CD4-positive, alpha-beta memory T cell (primary cell): ENCODE measurements around the gene SRSF5. TPM values are rescaled to one million over a fixed set of nuclear protein-coding genes. Genes with fewer than 3 reads are reported as not detected.

ENCODE experiments used
- CTCF ChIA-PET: fragments of 350-600 bp; sonication (Branson Sonifier 250); formaldehyde crosslinking; loops from one replicate; lab custom pipeline; 2021; ENCODE audit warnings: inconsistent platforms; ENCODE audit not compliant: partially characterized antibody; lab: Charles Lee
- POLR2A ChIA-PET: fragments of 350-600 bp; sonication (Branson Sonifier 250); formaldehyde crosslinking; loops from one replicate; lab custom pipeline; 2021; ENCODE audit not compliant: partially characterized antibody; lab: Charles Lee
- DNase-seq, 5 donors: peaks; one replicate each; pipeline versions ENCODE4 v3.0.0 to v3.0.0-alpha.2; 2020 to 2022; ENCODE audit warnings: mixed read lengths in 1 of 5
- H3K27ac ChIP-seq: one replicate; pipeline ENCODE4 v1.7.0; 2013; ENCODE audit warnings: low read depth, low read length
- H3K27me3 ChIP-seq: 2 replicates; pipeline ENCODE4 v1.7.0; 2013; ENCODE audit warnings: mild to moderate bottlenecking, low read length, moderate library complexity; ENCODE audit not compliant: insufficient read depth
- H3K36me3 ChIP-seq: 2 replicates; pipeline ENCODE4 v1.7.0; 2013; ENCODE audit warnings: mild to moderate bottlenecking, low read length, moderate library complexity; ENCODE audit not compliant: insufficient read depth
- H3K4me1 ChIP-seq: 2 replicates; pipeline ENCODE4 v1.7.0; 2013; ENCODE audit warnings: mild to moderate bottlenecking, low read length, moderate library complexity; ENCODE audit not compliant: insufficient read depth
- H3K4me3 ChIP-seq, 2 donors: one replicate each; pipeline ENCODE4 v1.7.0; 2013; ENCODE audit warnings: low read length in 2 of 2, mild to moderate bottlenecking in 1 of 2
- H3K9me3 ChIP-seq, 2 donors: one replicate each; pipeline ENCODE4 v1.7.0; 2013; ENCODE audit warnings: low read length in 2 of 2, control low read depth in 1 of 2; ENCODE audit not compliant: control insufficient read depth in 1 of 2
- H3K27ac Mint-ChIP-seq, 7 donors: one replicate each; pipeline ENCODE4 v1.8.0; 2020 to 2021; ENCODE audit warnings: mixed read lengths in 7 of 7, mild to moderate bottlenecking in 6 of 7, inconsistent platforms in 3 of 7, moderate library complexity in 3 of 7
- H3K27me3 Mint-ChIP-seq, 2 donors: one replicate each; pipeline ENCODE4 v1.8.0; 2020 to 2021; ENCODE audit warnings: mixed read lengths in 2 of 2
- H3K36me3 Mint-ChIP-seq, 2 donors: one replicate each; pipeline ENCODE4 v1.8.0; 2020 to 2021; ENCODE audit warnings: mixed read lengths in 2 of 2, inconsistent platforms in 1 of 2, mild to moderate bottlenecking in 1 of 2
- H3K4me1 Mint-ChIP-seq, 4 donors: one replicate each; pipeline ENCODE4 v1.8.0; 2020 to 2021; ENCODE audit warnings: mixed read lengths in 4 of 4, mild to moderate bottlenecking in 1 of 4
- H3K4me3 Mint-ChIP-seq, 8 donors: one replicate each; pipeline ENCODE4 v1.8.0; 2020 to 2021; ENCODE audit warnings: mixed read lengths in 8 of 8, mild to moderate bottlenecking in 7 of 8, moderate library complexity in 6 of 8, inconsistent platforms in 3 of 8
- H3K9me3 Mint-ChIP-seq, 8 donors: one replicate each; pipeline ENCODE4 v1.8.0; 2020 to 2021; ENCODE audit warnings: mixed read lengths in 8 of 8, mild to moderate bottlenecking in 5 of 8, inconsistent platforms in 3 of 8, moderate library complexity in 1 of 8
- intact Hi-C: fragments of 100-400 bp; cut with micrococcal nuclease; formaldehyde crosslinking; loops from one replicate; pipeline ENCODE4 v1.15.1; 2023
- polyA plus RNA-seq, 2 donors: library from polyadenylated mRNA; unstranded; fragments of 300-500 nt; fragmentation: Illumina TruSeq; gene quantifications; one replicate each; pipeline ENCODE4 v1.2.3, GENCODE V29; 2021
- total RNA-seq, 2 experiments: library from RNA; stranded (reverse); gene quantifications; one replicate each; pipeline ENCODE4 v1.2.3, GENCODE V29; 2021

SRSF5 gene
- total and polyA plus RNA-seq, 4 experiments from 2014 or later, result 920 to 1,159 (median 955) TPM

DNA sequence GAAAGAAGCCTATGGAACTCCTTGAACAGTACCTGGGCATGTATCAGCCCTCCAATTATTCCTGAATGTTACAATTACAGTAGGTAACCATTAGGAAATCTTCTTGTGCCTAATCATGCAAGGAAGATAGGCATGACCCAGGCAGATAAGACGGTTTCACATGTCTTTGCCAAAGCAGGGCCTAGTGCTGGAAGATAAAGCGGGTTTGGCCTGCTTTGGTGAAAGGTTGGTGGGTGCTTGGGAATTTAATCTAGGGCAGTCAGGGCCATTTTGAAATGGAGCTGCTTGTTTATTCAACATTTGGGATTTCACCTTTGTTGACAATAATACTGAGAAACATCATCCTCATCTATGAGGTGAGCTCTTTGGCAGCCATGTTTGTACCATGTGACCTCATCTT, 12.5 kb upstream of the SRSF5 start:
- intact Hi-C loops, result no loop called here
- H3K27ac ChIP-seq, result no peak overlapping the region
- no peak overlapping the region for H3K4me3 ChIP-seq
- no peak for DNase-seq
- H3K9me3 Mint-ChIP-seq, result no peaks in the 10 kb centered on the region
- peaks cover 14% of the 10 kb centered on the region for H3K4me1 ChIP-seq
- H3K9me3 ChIP-seq, result no peaks in the 10 kb centered on the region
- H3K27me3 ChIP-seq, result no peaks in the 10 kb centered on the region
- H3K36me3 ChIP-seq, result no peaks in the 10 kb centered on the region
- ChIA-PET CTCF (interaction anchor here (1.3 to 1.8 kb wide), 2 partner anchors 13 to 25 kb away, joined by 4 to 5 read pairs; partner anchors contain the start of gene SRSF5), POLR2A (interaction anchor here (3.7 kb wide), 1 partner anchor 13 kb away, joined by 35 read pairs; the partner anchor contains the start of gene SRSF5)
- H3K4me3 Mint-ChIP-seq, result no peak overlapping the region
- H3K36me3 Mint-ChIP-seq, result no peaks in the 10 kb centered on the region
- peak overlapping the region in 1 of 7 donors; percentile 65 for H3K27ac Mint-ChIP-seq
- peaks cover 7 to 12% (median 10%) of the 10 kb centered on the region in 4 donors for H3K4me1 Mint-ChIP-seq
- no peaks in the 10 kb centered on the region for H3K27me3 Mint-ChIP-seq

DNA sequence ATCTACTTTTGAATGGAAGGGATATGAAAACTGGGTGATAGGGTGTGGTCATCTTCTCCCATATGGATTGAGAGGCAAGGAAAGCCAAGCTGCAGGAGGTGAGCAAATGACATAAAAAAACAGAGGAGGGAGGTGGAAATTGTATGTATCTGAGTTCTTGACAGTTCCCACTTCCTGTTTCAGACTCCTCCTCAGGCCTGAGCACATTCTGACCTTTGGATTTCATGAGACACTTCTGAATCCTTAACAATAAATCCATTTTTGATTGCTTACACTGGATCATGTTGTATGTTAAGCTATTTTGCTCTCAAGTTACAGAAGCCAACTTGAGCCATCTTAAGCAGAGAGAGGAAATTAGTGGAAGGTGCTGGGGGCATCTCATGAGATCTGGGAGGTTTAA, 11.6 kb upstream of the SRSF5 start:
- no peak for DNase-seq
- Histone ChIP-seq H3K27ac (no peak overlapping the region), H3K36me3 (no peaks in the 10 kb centered on the region), H3K4me1 (peaks cover 14% of the 10 kb centered on the region), H3K4me3 (no peak overlapping the region), H3K27me3 (no peaks in the 10 kb centered on the region), H3K9me3 (no peaks in the 10 kb centered on the region)
- H3K4me1 Mint-ChIP-seq, result peaks cover 7 to 12% (median 10%) of the 10 kb centered on the region in 4 donors
- no peaks in the 10 kb centered on the region for H3K36me3 Mint-ChIP-seq
- no peaks in the 10 kb centered on the region for H3K9me3 Mint-ChIP-seq
- H3K27me3 Mint-ChIP-seq, result no peaks in the 10 kb centered on the region
- intact Hi-C loops, result no loop called here
- CTCF ChIA-PET, result interaction anchor here (1.3 to 1.8 kb wide), 2 partner anchors 12 to 26 kb away, joined by 4 to 5 read pairs; partner anchors contain the start of gene SRSF5
- POLR2A ChIA-PET, result interaction anchor here (3.7 kb wide), 1 partner anchor 12 kb away, joined by 35 read pairs; the partner anchor contains the start of gene SRSF5
- peak overlapping the region in 2 of 8 donors; percentile 27 to 40 for H3K4me3 Mint-ChIP-seq
- H3K27ac Mint-ChIP-seq, result peak overlapping the region in 3 of 7 donors; percentile 1 to 75 (median 58)

DNA sequence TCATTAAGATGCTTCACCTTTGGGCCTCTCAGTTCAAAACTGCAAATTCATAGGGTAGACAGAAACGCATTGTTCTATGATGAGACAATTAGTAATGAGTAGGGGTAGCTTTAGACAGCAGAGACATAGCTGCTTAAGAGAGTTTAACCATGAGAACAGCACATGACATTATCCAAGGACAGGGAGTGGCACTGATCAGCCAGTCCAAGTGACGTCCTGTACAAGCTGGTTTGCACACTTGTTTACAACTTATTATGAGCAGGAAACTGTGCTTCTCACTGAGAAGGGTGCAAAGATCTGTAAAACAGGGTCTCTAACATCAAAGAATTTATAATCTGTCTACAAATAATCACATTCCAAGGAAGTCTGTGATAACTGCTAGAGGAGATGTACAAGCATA, 11.2 kb upstream of the SRSF5 start:
- peaks cover 14% of the 10 kb centered on the region for H3K4me1 ChIP-seq
- H3K36me3 ChIP-seq, result no peaks in the 10 kb centered on the region
- H3K9me3 Mint-ChIP-seq, result no peaks in the 10 kb centered on the region
- peaks cover 7 to 12% (median 10%) of the 10 kb centered on the region in 4 donors for H3K4me1 Mint-ChIP-seq
- peak overlapping the region in 3 of 7 donors; percentile 1 to 75 (median 58) for H3K27ac Mint-ChIP-seq
- POLR2A ChIA-PET, result interaction anchor here (3.7 kb wide), 1 partner anchor 11 kb away, joined by 35 read pairs; the partner anchor contains the start of gene SRSF5
- no peaks in the 10 kb centered on the region for H3K36me3 Mint-ChIP-seq
- H3K27me3 ChIP-seq, result no peaks in the 10 kb centered on the region
- no peak overlapping the region for H3K4me3 ChIP-seq
- peak overlapping the region in 4 of 8 donors; percentile 12 to 40 (median 27) for H3K4me3 Mint-ChIP-seq
- no peak overlapping the region for H3K27ac ChIP-seq
- CTCF ChIA-PET, result interaction anchor here (1.3 to 1.8 kb wide), 2 partner anchors 11 to 26 kb away, joined by 4 to 5 read pairs; partner anchors contain the start of gene SRSF5
- intact Hi-C loops, result no loop called here
- no peaks in the 10 kb centered on the region for H3K9me3 ChIP-seq
- no peaks in the 10 kb centered on the region for H3K27me3 Mint-ChIP-seq
- no peak for DNase-seq

DNA sequence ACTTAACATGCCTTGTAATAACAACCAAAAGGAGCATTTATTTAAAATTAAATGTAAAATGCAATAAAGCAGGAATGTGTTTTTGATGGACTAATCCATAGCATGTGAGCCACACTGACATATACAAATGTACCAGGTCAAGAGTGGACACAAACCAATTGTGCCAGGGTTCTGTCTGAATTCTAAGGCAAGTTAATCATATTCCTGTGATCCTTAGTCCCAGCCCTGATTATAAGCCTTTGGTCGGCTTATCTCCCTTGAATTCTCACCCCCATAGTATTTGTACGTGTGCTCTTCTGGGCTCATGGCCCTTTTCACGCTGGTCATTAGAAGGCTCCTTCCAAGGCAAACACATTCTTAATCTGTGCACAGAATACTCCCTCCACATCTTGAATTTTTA, 10.6 kb upstream of the SRSF5 start:
- Mint-ChIP-seq H3K36me3 (no peaks in the 10 kb centered on the region), H3K4me1 (peaks cover 7 to 12% (median 11%) of the 10 kb centered on the region in 4 donors), H3K27ac (no peak overlapping the region), H3K9me3 (no peaks in the 10 kb centered on the region), H3K27me3 (no peaks in the 10 kb centered on the region), H3K4me3 (no peak overlapping the region)
- no peaks in the 10 kb centered on the region for H3K27me3 ChIP-seq
- CTCF ChIA-PET, result no interaction called here
- no peaks in the 10 kb centered on the region for H3K36me3 ChIP-seq
- peaks cover 14% of the 10 kb centered on the region for H3K4me1 ChIP-seq
- POLR2A ChIA-PET, result interaction anchor here (3.7 kb wide), 1 partner anchor 11 kb away, joined by 35 read pairs; the partner anchor contains the start of gene SRSF5
- intact Hi-C loops, result no loop called here
- H3K27ac ChIP-seq, result no peak overlapping the region
- no peak overlapping the region for H3K4me3 ChIP-seq
- DNase-seq, result no peak
- H3K9me3 ChIP-seq, result no peaks in the 10 kb centered on the region

DNA sequence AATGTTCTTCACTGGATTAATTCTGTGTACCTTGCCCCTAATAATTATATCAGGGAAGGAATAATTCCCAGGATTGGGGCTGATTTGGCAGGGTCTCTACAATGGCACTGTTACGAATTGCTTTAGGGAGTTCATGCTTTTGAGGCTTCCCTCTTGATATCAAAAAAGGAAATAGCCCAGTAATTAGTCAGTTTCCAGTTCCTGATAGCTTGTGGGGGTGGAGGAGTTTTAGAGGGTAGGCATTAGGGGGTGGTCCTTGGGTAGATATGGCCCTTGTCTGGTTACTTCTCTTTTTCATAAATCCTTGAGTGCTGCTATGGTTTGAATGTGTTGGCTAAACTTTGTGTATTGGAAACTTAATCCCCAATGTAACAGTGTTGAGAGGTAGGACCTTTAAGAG, 6.1 kb upstream of the SRSF5 start:
- POLR2A ChIA-PET, result no interaction called here
- Histone ChIP-seq H3K9me3 (no peaks in the 10 kb centered on the region), H3K36me3 (no peaks in the 10 kb centered on the region), H3K4me1 (peaks cover 8% of the 10 kb centered on the region), H3K27me3 (no peaks in the 10 kb centered on the region), H3K4me3 (no peak overlapping the region), H3K27ac (no peak overlapping the region)
- DNase-seq, result no peak
- Mint-ChIP-seq H3K4me1 (peaks cover 11 to 27% (median 13%) of the 10 kb centered on the region in 4 donors), H3K9me3 (peaks cover 0 to 2% (median 0%) of the 10 kb centered on the region in 8 donors), H3K27me3 (no peaks in the 10 kb centered on the region), H3K4me3 (no peak overlapping the region), H3K27ac (no peak overlapping the region), H3K36me3 (no peaks in the 10 kb centered on the region)
- CTCF ChIA-PET, result no interaction called here
- intact Hi-C loops, result loop anchor here (10.0 kb wide), 1 partner anchor 594 kb away; the partner anchor contains the start of gene COX16

DNA sequence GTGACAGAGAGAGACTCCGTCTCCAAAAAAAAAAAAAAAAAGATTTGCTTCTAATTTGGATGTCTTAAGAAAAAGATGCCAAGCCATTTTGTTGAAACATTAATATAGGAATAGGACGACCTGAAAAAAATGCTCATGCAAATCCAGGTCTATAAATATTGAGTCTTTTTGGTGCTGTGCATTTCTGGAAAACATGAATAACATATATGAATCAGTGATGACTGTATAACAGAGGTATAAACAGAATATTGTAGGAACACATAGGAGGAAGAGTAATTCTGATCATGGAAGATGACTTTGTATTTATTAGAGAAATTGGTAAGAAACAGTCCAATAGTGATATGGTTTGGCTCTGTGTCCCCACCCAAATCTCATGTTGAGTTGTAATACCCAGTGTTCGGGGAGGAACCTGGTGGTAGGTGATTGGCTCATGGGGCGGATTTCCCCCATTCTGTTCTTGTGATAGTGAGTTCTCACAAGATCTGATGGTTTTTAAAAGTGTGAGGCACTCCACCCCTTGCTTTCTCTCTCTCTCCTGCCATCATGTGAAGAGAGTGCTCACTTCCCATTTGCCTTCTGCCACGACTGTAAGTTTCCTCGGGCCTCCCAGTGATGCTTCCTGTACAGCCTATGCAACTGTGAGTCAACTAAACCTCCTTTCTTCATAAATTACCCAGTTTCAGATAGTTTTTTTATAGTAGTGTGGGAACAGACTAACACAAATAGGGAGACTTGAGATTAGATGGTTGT, 3.0 kb upstream of the SRSF5 start:
- Mint-ChIP-seq H3K27me3 (no peaks in the 10 kb centered on the region), H3K9me3 (peaks cover 0 to 15% (median 0%) of the 10 kb centered on the region in 8 donors), H3K4me3 (no peak overlapping the region), H3K4me1 (peaks cover 26 to 54% (median 35%) of the 10 kb centered on the region in 4 donors), H3K36me3 (peaks cover 19 to 25% of the 10 kb centered on the region in 2 donors), H3K27ac (peak overlapping the region in 5 of 7 donors; percentile 43 to 72 (median 55))
- intact Hi-C loops, result loop anchor here (10.0 kb wide), 1 partner anchor 591 kb away; the partner anchor contains the start of gene COX16
- no peak for DNase-seq
- peaks cover 20% of the 10 kb centered on the region for H3K4me1 ChIP-seq
- H3K27ac ChIP-seq, result no peak overlapping the region
- ChIA-PET POLR2A (interaction anchor here (0.6 kb wide), 1 partner anchor 153 kb away, joined by 5 read pairs; the partner anchor contains the start of gene SUSD6), CTCF (no interaction called here)
- H3K27me3 ChIP-seq, result no peaks in the 10 kb centered on the region
- H3K9me3 ChIP-seq, result no peaks in the 10 kb centered on the region
- H3K36me3 ChIP-seq, result peaks cover 11% of the 10 kb centered on the region
- no peak overlapping the region for H3K4me3 ChIP-seq
